Measurements from ENCODE around the gene CREBL2.

Gene CREBL2

GRCh38 chr12:12683136-12683697 is 71.5 kb downstream of the CREBL2 start:
- DNase-seq = no peak

- DNase-seq = no peak
Measured at GRCh38 chr12:12683725-12684124, 72.0 kb downstream of the CREBL2 start.

- no peak for DNase-seq
Measured at GRCh38 chr12:12684375-12685106, 72.9 kb downstream of the CREBL2 start.

- DNase-seq = peak; percentile 29
Measured at GRCh38 chr12:12685305-12685704, 73.6 kb downstream of the CREBL2 start.

GRCh38 chr12:12686472-12686871 is 74.8 kb downstream of the CREBL2 start:
- no peak for DNase-seq

GRCh38 chr12:12686925-12687324 is 75.2 kb downstream of the CREBL2 start:
- no peak for DNase-seq

- DNase-seq = no peak
Measured at GRCh38 chr12:12689647-12690300, 78.1 kb downstream of the CREBL2 start.

- DNase-seq = no peak
Measured at GRCh38 chr12:12691549-12691948, 79.9 kb downstream of the CREBL2 start.

GRCh38 chr12:12693111-12693671 is 81.5 kb downstream of the CREBL2 start:
- DNase-seq = no peak
